GM12878 (cell line): Measurements from ENCODE around the gene MYO9B.

Experiments used
- CTCF ChIP-seq, 3 experiments: IDR thresholded peaks in 2 of 3; conservative IDR thresholded peaks in 1 of 3; 2 replicates each; pipeline ENCODE4 v1.5.1; 2011; ENCODE audit warnings: low read depth in 3 of 3, low read length in 3 of 3, mild to moderate bottlenecking in 3 of 3, control low read depth in 2 of 3, moderate library complexity in 2 of 3, inconsistent platforms in 1 of 3, mixed read lengths in 1 of 3; ENCODE audit not compliant: control insufficient read depth in 2 of 3, insufficient read depth in 1 of 3; ENCODE audit errors: extremely low read depth in 1 of 3
- FOXM1 ChIP-seq: IDR thresholded peaks from 2 replicates; pipeline ENCODE4 v1.6.1; 2012; ENCODE audit warnings: low read depth, mild to moderate bottlenecking, inconsistent platforms, low read length, moderate library complexity
- GABPA ChIP-seq: IDR thresholded peaks from 2 replicates; pipeline ENCODE4 v1.6.1; 2014; ENCODE audit warnings: antibody characterized with exemption, low read depth, mild to moderate bottlenecking, inconsistent platforms
- REST ChIP-seq: IDR thresholded peaks from 2 replicates; pipeline ENCODE4 v1.6.1; 2012; ENCODE audit warnings: mild to moderate bottlenecking, low read depth, low read length

GRCh38 chr19:17045907-17046502 is 29.6 kb upstream of the MYO9B start:
- no peak for TF ChIP-seq REST
- no peak for TF ChIP-seq FOXM1
- TF ChIP-seq GABPA, result no peak
- no peak for TF ChIP-seq CTCF (IDR thresholded peaks at IDR 0.05 in 2 of 3, conservative IDR thresholded peaks at IDR 0.05 in 1 of 3; ENCODE audit: control insufficient read depth in 2 of 3, extremely low read depth in 1 of 3, insufficient read depth in 1 of 3, low read depth in 3 of 3, low read length in 3 of 3)
